Gastrocnemius medialis (tissue), 4 donors: ENCODE measurements around the gene ANO6. TPM values are rescaled to one million over a fixed set of nuclear protein-coding genes. Genes with fewer than 3 reads are reported as not detected.
"Not testable (repeated sequence)": the region's sequence is repeated elsewhere in the genome, so short reads cannot be mapped to it uniquely, and the experiment has no call there.

Source experiments
- ATAC-seq, 2 donors: fragments of 150-250 bp; one replicate each; pipeline ENCODE4 v1.9.1; 2016
- DNase-seq, 2 donors: peaks; one replicate each; pipeline ENCODE4 v3.0.0-alpha.2; 2019
- H3K27ac ChIP-seq, 4 donors: fragments of 200-600 bp; sonication (generic); 1 replicate in 1 of 4; 2 replicates in 3 of 4; pipeline ENCODE4 v1.5.1; 2016 to 2018; ENCODE audit warnings: mild to moderate bottlenecking in 2 of 4, moderate library complexity in 1 of 4
- H3K27me3 ChIP-seq, 3 donors: fragments of 200-600 bp; sonication (generic) in 2 of 3; 1 replicate in 1 of 3; 2 replicates in 2 of 3; pipeline versions ENCODE4 v1.5.1 to v1.6.0; 2016 to 2019; ENCODE audit warnings: mild to moderate bottlenecking in 1 of 3, moderate library complexity in 1 of 3
- H3K36me3 ChIP-seq, 2 donors: fragments of 200-600 bp; sonication (generic) in 1 of 2; one replicate each; pipeline ENCODE4 v1.5.1; 2017 to 2018
- H3K4me1 ChIP-seq, 2 donors: fragments of 200-600 bp; sonication (generic) in 1 of 2; one replicate each; pipeline ENCODE4 v1.5.1; 2016 to 2017; ENCODE audit warnings: mild to moderate bottlenecking in 2 of 2
- H3K4me3 ChIP-seq, 4 donors: fragments of 200-600 bp; sonication (generic) in 3 of 4; 1 replicate in 1 of 4; 2 replicates in 3 of 4; pipeline ENCODE4 v1.5.1; 2016 to 2019; ENCODE audit warnings: mild to moderate bottlenecking in 2 of 4
- H3K9me3 ChIP-seq, 3 donors: fragments of 200-600 bp; sonication (generic) in 2 of 3; 1 replicate in 1 of 3; 2 replicates in 2 of 3; pipeline ENCODE4 v1.5.1; 2016 to 2019
- POLR2A ChIP-seq, 2 donors: fragments of 450-650 bp; IDR thresholded peaks; one replicate each; pipeline ENCODE4 v1.6.1; 2017; ENCODE audit warnings: antibody characterized with exemption in 2 of 2, mild to moderate bottlenecking in 2 of 2, moderate library complexity in 2 of 2
- in situ Hi-C, 4 donors: fragments of 200-750 bp; cut with MboI; loops; one replicate each; pipeline versions ENCODE4 v1.15.0 to v1.8.0; 2017; ENCODE audit warnings: low sequenced_read_pairs in 4 of 4
- intact Hi-C: fragments of 100-400 bp; cut with DNase I; formaldehyde crosslinking; loops from one replicate; pipeline ENCODE4 v1.15.1; 2023; ENCODE audit warnings: low total_unique reads
- total RNA-seq, 4 donors: library from RNA; depleted of rRNA; stranded (reverse); fragments of >200 nt; gene quantifications; one replicate each; pipeline versions ENCODE4 v1.1.0 to v1.2.3, GENCODE V29; 2016
- TF ChIP-seq, protein P1 (sequence below), 5 experiments: fragments of 450-650 bp in 3 of 5; fragments of 200-600 bp in 2 of 5; sonication (generic) in 2 of 5; IDR thresholded peaks in 4 of 5; conservative IDR thresholded peaks in 1 of 5; 1 replicate in 4 of 5; 2 replicates in 1 of 5; pipeline ENCODE4 v1.5.1; 2016 to 2019; ENCODE audit warnings: antibody characterized with exemption in 5 of 5, mild to moderate bottlenecking in 3 of 5, moderate library complexity in 3 of 5

ANO6 gene
- total RNA-seq, 4 donors from 2014 or later, result 75.4 to 100 (median 91.8) TPM

DNA sequence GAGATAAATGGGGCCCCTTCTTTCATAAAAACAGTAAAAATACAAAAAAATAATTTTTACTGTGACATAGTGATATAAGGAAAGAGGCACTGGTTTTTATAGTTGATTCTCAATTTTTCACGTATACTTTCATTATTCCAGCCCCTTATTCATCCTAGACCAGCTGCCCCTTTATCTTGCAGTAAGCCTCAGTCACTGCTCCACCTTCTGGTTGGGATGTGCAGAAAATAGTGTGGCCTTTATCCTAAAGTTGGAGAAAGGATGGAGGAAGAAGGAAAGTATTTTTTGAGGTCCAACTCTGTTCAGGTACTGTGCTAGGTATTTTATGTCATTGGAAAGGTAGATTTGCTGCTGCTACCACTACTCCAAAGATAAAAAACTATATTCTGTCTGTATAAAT, 172.7 kb downstream of the ANO6 start:
- Histone ChIP-seq H3K36me3 (peaks cover 0 to 91% of the 10 kb centered on the region in 2 donors), H3K4me1 (no peaks in the 10 kb centered on the region), H3K27ac (no peak overlapping the region), H3K4me3 (no peak overlapping the region), H3K27me3 (no peaks in the 10 kb centered on the region), H3K9me3 (no peaks in the 10 kb centered on the region)
- no peak for ATAC-seq
- in situ Hi-C loops (loop anchor here in 2 of 4 donors (10.0 to 25.0 kb wide), 2 partner anchors 174 to 176 kb away; partner anchors contain the start of gene ANO6 (in 2 of the 2)), intact Hi-C loops (loop anchor here (5.0 kb wide), 1 partner anchor 206 kb away; no protein-coding TSS in a partner anchor)
- TF ChIP-seq, protein P1, sequence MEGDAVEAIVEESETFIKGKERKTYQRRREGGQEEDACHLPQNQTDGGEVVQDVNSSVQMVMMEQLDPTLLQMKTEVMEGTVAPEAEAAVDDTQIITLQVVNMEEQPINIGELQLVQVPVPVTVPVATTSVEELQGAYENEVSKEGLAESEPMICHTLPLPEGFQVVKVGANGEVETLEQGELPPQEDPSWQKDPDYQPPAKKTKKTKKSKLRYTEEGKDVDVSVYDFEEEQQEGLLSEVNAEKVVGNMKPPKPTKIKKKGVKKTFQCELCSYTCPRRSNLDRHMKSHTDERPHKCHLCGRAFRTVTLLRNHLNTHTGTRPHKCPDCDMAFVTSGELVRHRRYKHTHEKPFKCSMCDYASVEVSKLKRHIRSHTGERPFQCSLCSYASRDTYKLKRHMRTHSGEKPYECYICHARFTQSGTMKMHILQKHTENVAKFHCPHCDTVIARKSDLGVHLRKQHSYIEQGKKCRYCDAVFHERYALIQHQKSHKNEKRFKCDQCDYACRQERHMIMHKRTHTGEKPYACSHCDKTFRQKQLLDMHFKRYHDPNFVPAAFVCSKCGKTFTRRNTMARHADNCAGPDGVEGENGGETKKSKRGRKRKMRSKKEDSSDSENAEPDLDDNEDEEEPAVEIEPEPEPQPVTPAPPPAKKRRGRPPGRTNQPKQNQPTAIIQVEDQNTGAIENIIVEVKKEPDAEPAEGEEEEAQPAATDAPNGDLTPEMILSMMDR (IDR thresholded peaks at IDR 0.05 in 4 of 5, conservative IDR thresholded peaks at IDR 0.05 in 1 of 5), result peak; percentile 22 to 49 (median 41)
- TF ChIP-seq POLR2A (IDR thresholded peaks at IDR 0.05), result no peak
- DNase-seq, result no peak

GRCh38 chr12:45389426-45389825, 173.5 kb downstream of the ANO6 start:
- TF ChIP-seq, protein P1 (IDR thresholded peaks at IDR 0.05 in 4 of 5, conservative IDR thresholded peaks at IDR 0.05 in 1 of 5), result no peak
- no peak for TF ChIP-seq POLR2A (IDR thresholded peaks at IDR 0.05)
- Histone ChIP-seq H3K27me3 (no peaks in the 10 kb centered on the region), H3K27ac (no peak overlapping the region), H3K36me3 (peaks cover 0 to 82% of the 10 kb centered on the region in 2 donors), H3K9me3 (no peaks in the 10 kb centered on the region), H3K4me3 (no peak overlapping the region), H3K4me1 (no peaks in the 10 kb centered on the region)
- DNase-seq (no peak), ATAC-seq (no peak)
- intact Hi-C loops, result loop anchor here (5.0 kb wide), 1 partner anchor 207 kb away; no protein-coding TSS in a partner anchor
- in situ Hi-C loops, result loop anchor here in 2 of 4 donors (10.0 to 25.0 kb wide), 2 partner anchors 175 to 177 kb away; partner anchors contain the start of gene ANO6 (in 2 of the 2)

GRCh38 chr12:45397499-45397898, 181.6 kb downstream of the ANO6 start:
- not testable (repeated sequence) for H3K9me3 ChIP-seq, ATAC-seq, DNase-seq, H3K4me3 ChIP-seq, H3K27ac ChIP-seq, H3K27me3 ChIP-seq, H3K4me1 ChIP-seq
- H3K36me3 ChIP-seq, result peaks cover 0 to 39% of the 10 kb centered on the region in 2 donors
- intact Hi-C loops, result loop anchor here (2.0 kb wide), 1 partner anchor 21 kb away; no protein-coding TSS in a partner anchor
- in situ Hi-C loops, result loop anchor here in 1 of 4 donors (25.0 kb wide), 1 partner anchor 185 kb away; the partner anchor contains the start of gene ANO6

GRCh38 chr12:45398552-45398951, 182.7 kb downstream of the ANO6 start:
- Histone ChIP-seq H3K36me3 (peaks cover 0 to 43% of the 10 kb centered on the region in 2 donors), H3K9me3 (no peaks in the 10 kb centered on the region), H3K27ac (no peak overlapping the region), H3K27me3 (no peaks in the 10 kb centered on the region), H3K4me1 (no peaks in the 10 kb centered on the region), H3K4me3 (no peak overlapping the region)
- TF ChIP-seq POLR2A (IDR thresholded peaks at IDR 0.05), result no peak
- TF ChIP-seq, protein P1 (IDR thresholded peaks at IDR 0.05 in 4 of 5, conservative IDR thresholded peaks at IDR 0.05 in 1 of 5), result no peak
- DNase-seq (no peak), ATAC-seq (no peak)
- intact Hi-C loops, result no loop called here
- in situ Hi-C loops, result loop anchor here in 1 of 4 donors (25.0 kb wide), 1 partner anchor 186 kb away; the partner anchor contains the start of gene ANO6

- H3K27me3 ChIP-seq, result no peaks in the 10 kb centered on the region
- peak overlapping the region in 1 of 4 donors; percentile 8 for H3K27ac ChIP-seq
- H3K4me3 ChIP-seq, result no peak overlapping the region
- ATAC-seq, result no peak
- TF ChIP-seq, protein P1 (IDR thresholded peaks at IDR 0.05 in 4 of 5, conservative IDR thresholded peaks at IDR 0.05 in 1 of 5), result no peak
- no peak for TF ChIP-seq POLR2A (IDR thresholded peaks at IDR 0.05)
- H3K4me1 ChIP-seq, result no peaks in the 10 kb centered on the region
- H3K9me3 ChIP-seq, result no peaks in the 10 kb centered on the region
- DNase-seq, result no peak
- intact Hi-C loops, result no loop called here
- H3K36me3 ChIP-seq, result peaks cover 0 to 67% of the 10 kb centered on the region in 2 donors
- in situ Hi-C loops, result no loop called here
These were observed 185.1 kb downstream of the ANO6 start for GRCh38 chr12:45400991-45401390.
